Calu3 (cell line): ENCODE data around the gene ANGPTL1. TPM values are rescaled to one million over a fixed set of nuclear protein-coding genes. Genes with fewer than 3 reads are reported as not detected.

ENCODE experiments used
- BruUV-seq: library from RNA; stranded (reverse); fragments of 400-500 nt; replicated peaks from 2 replicates; lab custom pipeline; 2021; lab: Mats Ljungman, UMichigan
- CTCF ChIA-PET: fragments of 300-600 bp; sonication (Branson Sonifier 250); formaldehyde crosslinking; loops from one replicate; lab custom pipeline; 2022; ENCODE audit warnings: antibody characterized with exemption; lab: Charles Lee
- DNase-seq: peaks from one replicate; pipeline ENCODE4 v3.0.0; 2022
- H3K27ac Mint-ChIP-seq: one replicate; pipeline ENCODE4 v1.8.0; 2022; ENCODE audit warnings: mixed read lengths; ENCODE audit not compliant: unreplicated experiment
- H3K27me3 Mint-ChIP-seq: one replicate; pipeline ENCODE4 v1.8.0; 2022; ENCODE audit warnings: mixed read lengths; ENCODE audit not compliant: unreplicated experiment
- H3K36me3 Mint-ChIP-seq: one replicate; pipeline ENCODE4 v1.8.0; 2022; ENCODE audit warnings: mild to moderate bottlenecking, moderate library complexity, mixed read lengths; ENCODE audit not compliant: insufficient read depth, unreplicated experiment
- H3K4me1 Mint-ChIP-seq: one replicate; pipeline ENCODE4 v1.8.0; 2022; ENCODE audit warnings: mild to moderate bottlenecking, low read depth, mixed read lengths; ENCODE audit not compliant: unreplicated experiment
- H3K4me3 Mint-ChIP-seq: one replicate; pipeline ENCODE4 v1.8.0; 2022; ENCODE audit warnings: mild to moderate bottlenecking, low read depth, moderate library complexity, mixed read lengths; ENCODE audit not compliant: unreplicated experiment
- H3K9me3 Mint-ChIP-seq: one replicate; pipeline ENCODE4 v1.8.0; 2022; ENCODE audit warnings: low read depth, mixed read lengths; ENCODE audit not compliant: unreplicated experiment
- CTCF ChIP-seq: fragments of 200-600 bp; IDR thresholded peaks from one replicate; pipeline ENCODE4 v1.8.0; 2022; ENCODE audit warnings: antibody characterized with exemption; ENCODE audit not compliant: unreplicated experiment
- intact Hi-C: fragments of 100-400 bp; cut with micrococcal nuclease; formaldehyde crosslinking; loops from one replicate; pipeline ENCODE4 v1.10.0; 2022; ENCODE audit not compliant: unreplicated experiment
- total RNA-seq: library from RNA; stranded (reverse); gene quantifications from 2 replicates; pipeline ENCODE4 v1.2.3, GENCODE V29; 2022

Gene ANGPTL1
- total RNA-seq, 1 experiment from 2014 or later: 0.35 TPM

- DNase-seq: no peak
- Mint-ChIP-seq H3K9me3 (no peaks in the 10 kb centered on the region), H3K4me3 (no peak overlapping the region), H3K27ac (no peak overlapping the region), H3K4me1 (peaks cover 24% of the 10 kb centered on the region), H3K27me3 (no peaks in the 10 kb centered on the region), H3K36me3 (no peaks in the 10 kb centered on the region)
- no peak for TF ChIP-seq CTCF
- CTCF ChIA-PET: no interaction called here
- BruUV-seq: no TSS peak
- intact Hi-C loops: no loop called here
Observed at GRCh38 chr1:178875936-178876335, 5.1 kb upstream of the ANGPTL1 start.

DNA sequence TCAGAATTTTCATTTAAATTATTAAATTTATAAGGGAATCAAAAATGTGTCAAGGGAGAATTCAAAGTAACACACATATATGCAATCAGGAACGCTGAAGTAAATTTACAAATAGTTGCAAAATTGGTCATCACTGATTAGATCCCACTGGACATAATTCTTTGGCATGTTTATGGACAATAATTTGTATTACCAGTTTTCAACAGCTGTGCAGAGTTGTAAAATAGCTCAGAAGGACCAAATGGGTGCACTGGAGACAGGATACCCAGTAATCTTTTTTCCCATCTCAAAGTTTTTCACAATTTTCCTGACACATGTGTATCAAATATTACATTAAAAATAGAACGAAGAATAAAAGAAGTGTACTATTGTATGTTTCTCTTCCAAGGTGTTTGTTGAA is 4.1 kb upstream of the ANGPTL1 start:
- no peak overlapping the region for H3K4me3 Mint-ChIP-seq
- CTCF ChIA-PET: no interaction called here
- TF ChIP-seq CTCF: no peak
- no peaks in the 10 kb centered on the region for H3K27me3 Mint-ChIP-seq
- peaks cover 28% of the 10 kb centered on the region for H3K4me1 Mint-ChIP-seq
- DNase-seq: no peak
- H3K27ac Mint-ChIP-seq: no peak overlapping the region
- H3K36me3 Mint-ChIP-seq: no peaks in the 10 kb centered on the region
- no TSS peak for BruUV-seq
- H3K9me3 Mint-ChIP-seq: no peaks in the 10 kb centered on the region
- intact Hi-C loops: loop anchor here (5.0 kb wide), 2 partner anchors 148 to 333 kb away; partner anchors contain the start of gene RALGPS2

DNA sequence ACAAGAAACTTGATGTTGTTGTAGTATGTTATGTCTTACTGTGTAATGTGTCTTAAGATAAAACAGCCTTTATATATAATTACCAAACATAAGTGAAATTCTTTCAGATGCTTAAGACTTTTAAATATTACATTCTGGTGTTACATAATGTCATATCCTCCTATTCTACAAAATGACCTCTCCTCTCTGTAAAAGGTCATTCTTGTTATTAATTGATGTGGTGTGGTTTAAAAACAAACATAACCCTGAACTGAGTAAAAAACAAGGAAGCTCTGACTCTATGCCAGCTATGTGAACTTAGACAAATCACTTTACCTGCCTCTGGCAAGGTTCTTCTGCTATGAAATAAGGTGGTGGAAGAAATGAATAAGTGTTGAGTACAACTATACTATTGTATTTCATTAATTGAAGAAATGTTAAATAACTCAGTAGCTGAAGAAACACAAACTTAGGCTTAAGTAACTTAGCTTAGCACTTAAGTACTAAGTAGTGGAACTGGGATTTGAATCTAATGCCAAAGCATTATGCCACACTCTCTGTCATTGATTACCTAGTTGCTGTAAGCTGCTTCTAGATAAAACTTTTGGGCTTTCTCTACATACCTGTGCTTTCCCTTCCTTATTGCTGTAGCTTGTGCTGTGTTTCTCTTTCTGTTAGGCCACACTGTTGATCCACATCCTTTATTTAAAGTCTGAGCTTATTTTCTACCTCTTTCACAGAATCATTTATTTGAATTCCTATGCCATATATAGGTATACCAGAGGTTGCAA is 859 bp upstream of the ANGPTL1 start:
- no peak for TF ChIP-seq CTCF
- no peak for DNase-seq
- CTCF ChIA-PET: interaction anchor here (0.6 to 3.0 kb wide), 8 partner anchors 9 to 339 kb away, joined by 3 to 14 read pairs (median 4); no protein-coding TSS in a partner anchor
- Mint-ChIP-seq H3K9me3 (no peaks in the 10 kb centered on the region), H3K36me3 (no peaks in the 10 kb centered on the region), H3K27me3 (no peaks in the 10 kb centered on the region), H3K4me3 (no peak overlapping the region), H3K4me1 (peaks cover 36% of the 10 kb centered on the region), H3K27ac (no peak overlapping the region)
- intact Hi-C loops: loop anchor here (5.0 kb wide), 2 partner anchors 144 to 329 kb away; partner anchors contain the start of gene RALGPS2
- BruUV-seq: no TSS peak

GRCh38 chr1:178870221-178870620 is 656 bp downstream of the ANGPTL1 start:
- CTCF ChIA-PET: no interaction called here
- Mint-ChIP-seq H3K27ac (no peak overlapping the region), H3K4me1 (peaks cover 36% of the 10 kb centered on the region), H3K36me3 (no peaks in the 10 kb centered on the region), H3K4me3 (no peak overlapping the region), H3K9me3 (no peaks in the 10 kb centered on the region), H3K27me3 (no peaks in the 10 kb centered on the region)
- DNase-seq: no peak
- no TSS peak for BruUV-seq
- intact Hi-C loops: loop anchor here (5.0 kb wide), 2 partner anchors 143 to 328 kb away; partner anchors contain the start of gene RALGPS2
- no peak for TF ChIP-seq CTCF
